K562 (cell line): ENCODE measurements around the gene SNRNP48. TPM values are rescaled to one million over a fixed set of nuclear protein-coding genes. Genes with fewer than 3 reads are reported as not detected.

ENCODE experiments used
- JUNB ChIP-seq: fragments of 450-650 bp; formaldehyde crosslinking; conservative IDR thresholded peaks from 2 replicates; pipeline ENCODE4 v1.4.0; 2020; ENCODE audit warnings: mild to moderate bottlenecking
- MYNN ChIP-seq, 2 experiments: sonication (generic); formaldehyde crosslinking in 1 of 2; IDR thresholded peaks; 2 replicates each; pipeline versions ENCODE4 v1.5.0 to v1.6.1; 2016 to 2020; ENCODE audit warnings: antibody characterized with exemption in 1 of 2, missing genetic modification reagents in 1 of 2
- NR2C2 ChIP-seq, 2 experiments: fragments of 200-800 bp in 1 of 2; sonication (Bioruptor generic) in 1 of 2; sonication (generic) in 1 of 2; formaldehyde crosslinking in 1 of 2; IDR thresholded peaks; 2 replicates each; pipeline versions ENCODE4 v1.6.1 to v1.8.0; 2016 to 2022; ENCODE audit warnings: mild to moderate bottlenecking in 1 of 2, missing compliant biosample characterization in 1 of 2, missing genetic modification characterization in 1 of 2, missing genetic modification reagents in 1 of 2
- PCBP2 ChIP-seq: fragments of 200-400 bp; formaldehyde crosslinking; IDR thresholded peaks from 2 replicates; pipeline ENCODE4 v1.6.1; 2018; ENCODE audit warnings: low read length, low read depth, mild to moderate bottlenecking, moderate library complexity; ENCODE audit not compliant: poor library complexity, severe bottlenecking
- SRSF7 ChIP-seq: fragments of 200-400 bp; formaldehyde crosslinking; optimal IDR thresholded peaks from 2 replicates; pipeline ENCODE3; 2017; ENCODE audit warnings: mild to moderate bottlenecking, low read depth, low read length
- ZNF239 ChIP-seq: fragments of 250-450 bp; sonication (Bioruptor Pico); IDR thresholded peaks from 2 replicates; pipeline ENCODE4 v1.4.0; 2020; ENCODE audit warnings: mild to moderate bottlenecking
- polyA plus RNA-seq, 8 experiments: library from polyadenylated mRNA; depleted of rRNA in 4 of 8; stranded (reverse) in 5 of 8; unstranded in 3 of 8; fragments of >200 nt; fragmentation: Nextera tagmentation in 2 of 8; fragmentation: Illumina TruSeq in 1 of 8; extraction: Ambion mirVana in 2 of 8; extraction: Trizol in 1 of 8; gene quantifications; 2 replicates each; pipeline versions ENCODE4 v1.2.1 to v1.2.3, GENCODE V29; 2011 to 2014; ENCODE audit warnings: inconsistent platforms in 1 of 8, missing spikeins in 1 of 8
- total RNA-seq, 7 experiments: library from RNA; depleted of rRNA in 6 of 7; stranded (reverse); fragments of >200 nt in 6 of 7; fragmentation: Illumina TruSeq in 2 of 7; extraction: Trizol in 2 of 7; gene quantifications; 2 replicates each; pipeline versions ENCODE4 v1.2.1 to v1.2.3, GENCODE V29; 2011 to 2021; ENCODE audit warnings: low replicate concordance in 1 of 7
- TF ChIP-seq, protein P1 (sequence below): fragments of 450-650 bp; IDR thresholded peaks from 2 replicates; pipeline ENCODE4 v1.6.1; 2016; ENCODE audit warnings: mild to moderate bottlenecking, moderate library complexity
- TF ChIP-seq, protein P2 (sequence below): fragments of 450-650 bp; IDR thresholded peaks from 2 replicates; pipeline ENCODE4 v1.6.1; 2016; ENCODE audit warnings: low read depth, mild to moderate bottlenecking, moderate library complexity
- TF ChIP-seq, protein P3 (sequence below): sonication (generic); IDR thresholded peaks from 2 replicates; pipeline ENCODE4 v1.6.1; 2016
- TF ChIP-seq, protein P4 (sequence below): fragments of 450-650 bp; IDR thresholded peaks from 2 replicates; pipeline ENCODE4 v1.7.1; 2018; ENCODE audit warnings: mild to moderate bottlenecking, low read depth; ENCODE audit not compliant: partially characterized antibody

SNRNP48 gene
- total and polyA plus RNA-seq, 9 of the 15 experiments (the other 6 are each of a cell fraction or from before 2014, with no cell fraction given) = 6.2 to 32.9 (median 18.6) TPM

DNA sequence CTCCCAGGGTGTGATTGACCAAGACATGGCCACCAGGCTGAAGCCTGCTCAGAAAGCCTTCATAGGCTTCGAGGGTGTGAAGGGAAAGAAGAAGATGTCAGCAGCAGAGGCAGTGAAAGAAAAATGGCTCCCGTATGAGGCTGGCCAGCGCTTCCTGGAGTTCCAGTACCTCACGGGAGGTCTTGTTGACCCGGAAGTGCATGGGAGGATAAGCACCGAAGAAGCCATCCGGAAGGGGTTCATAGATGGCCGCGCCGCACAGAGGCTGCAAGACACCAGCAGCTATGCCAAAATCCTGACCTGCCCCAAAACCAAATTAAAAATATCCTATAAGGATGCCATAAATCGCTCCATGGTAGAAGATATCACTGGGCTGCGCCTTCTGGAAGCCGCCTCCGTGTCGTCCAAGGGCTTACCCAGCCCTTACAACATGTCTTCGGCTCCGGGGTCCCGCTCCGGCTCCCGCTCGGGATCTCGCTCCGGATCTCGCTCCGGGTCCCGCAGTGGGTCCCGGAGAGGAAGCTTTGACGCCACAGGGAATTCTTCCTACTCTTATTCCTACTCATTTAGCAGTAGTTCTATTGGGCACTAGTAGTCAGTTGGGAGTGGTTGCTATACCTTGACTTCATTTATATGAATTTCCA is 4.6 kb upstream of the SNRNP48 start (continued):
- TF ChIP-seq, protein P1, sequence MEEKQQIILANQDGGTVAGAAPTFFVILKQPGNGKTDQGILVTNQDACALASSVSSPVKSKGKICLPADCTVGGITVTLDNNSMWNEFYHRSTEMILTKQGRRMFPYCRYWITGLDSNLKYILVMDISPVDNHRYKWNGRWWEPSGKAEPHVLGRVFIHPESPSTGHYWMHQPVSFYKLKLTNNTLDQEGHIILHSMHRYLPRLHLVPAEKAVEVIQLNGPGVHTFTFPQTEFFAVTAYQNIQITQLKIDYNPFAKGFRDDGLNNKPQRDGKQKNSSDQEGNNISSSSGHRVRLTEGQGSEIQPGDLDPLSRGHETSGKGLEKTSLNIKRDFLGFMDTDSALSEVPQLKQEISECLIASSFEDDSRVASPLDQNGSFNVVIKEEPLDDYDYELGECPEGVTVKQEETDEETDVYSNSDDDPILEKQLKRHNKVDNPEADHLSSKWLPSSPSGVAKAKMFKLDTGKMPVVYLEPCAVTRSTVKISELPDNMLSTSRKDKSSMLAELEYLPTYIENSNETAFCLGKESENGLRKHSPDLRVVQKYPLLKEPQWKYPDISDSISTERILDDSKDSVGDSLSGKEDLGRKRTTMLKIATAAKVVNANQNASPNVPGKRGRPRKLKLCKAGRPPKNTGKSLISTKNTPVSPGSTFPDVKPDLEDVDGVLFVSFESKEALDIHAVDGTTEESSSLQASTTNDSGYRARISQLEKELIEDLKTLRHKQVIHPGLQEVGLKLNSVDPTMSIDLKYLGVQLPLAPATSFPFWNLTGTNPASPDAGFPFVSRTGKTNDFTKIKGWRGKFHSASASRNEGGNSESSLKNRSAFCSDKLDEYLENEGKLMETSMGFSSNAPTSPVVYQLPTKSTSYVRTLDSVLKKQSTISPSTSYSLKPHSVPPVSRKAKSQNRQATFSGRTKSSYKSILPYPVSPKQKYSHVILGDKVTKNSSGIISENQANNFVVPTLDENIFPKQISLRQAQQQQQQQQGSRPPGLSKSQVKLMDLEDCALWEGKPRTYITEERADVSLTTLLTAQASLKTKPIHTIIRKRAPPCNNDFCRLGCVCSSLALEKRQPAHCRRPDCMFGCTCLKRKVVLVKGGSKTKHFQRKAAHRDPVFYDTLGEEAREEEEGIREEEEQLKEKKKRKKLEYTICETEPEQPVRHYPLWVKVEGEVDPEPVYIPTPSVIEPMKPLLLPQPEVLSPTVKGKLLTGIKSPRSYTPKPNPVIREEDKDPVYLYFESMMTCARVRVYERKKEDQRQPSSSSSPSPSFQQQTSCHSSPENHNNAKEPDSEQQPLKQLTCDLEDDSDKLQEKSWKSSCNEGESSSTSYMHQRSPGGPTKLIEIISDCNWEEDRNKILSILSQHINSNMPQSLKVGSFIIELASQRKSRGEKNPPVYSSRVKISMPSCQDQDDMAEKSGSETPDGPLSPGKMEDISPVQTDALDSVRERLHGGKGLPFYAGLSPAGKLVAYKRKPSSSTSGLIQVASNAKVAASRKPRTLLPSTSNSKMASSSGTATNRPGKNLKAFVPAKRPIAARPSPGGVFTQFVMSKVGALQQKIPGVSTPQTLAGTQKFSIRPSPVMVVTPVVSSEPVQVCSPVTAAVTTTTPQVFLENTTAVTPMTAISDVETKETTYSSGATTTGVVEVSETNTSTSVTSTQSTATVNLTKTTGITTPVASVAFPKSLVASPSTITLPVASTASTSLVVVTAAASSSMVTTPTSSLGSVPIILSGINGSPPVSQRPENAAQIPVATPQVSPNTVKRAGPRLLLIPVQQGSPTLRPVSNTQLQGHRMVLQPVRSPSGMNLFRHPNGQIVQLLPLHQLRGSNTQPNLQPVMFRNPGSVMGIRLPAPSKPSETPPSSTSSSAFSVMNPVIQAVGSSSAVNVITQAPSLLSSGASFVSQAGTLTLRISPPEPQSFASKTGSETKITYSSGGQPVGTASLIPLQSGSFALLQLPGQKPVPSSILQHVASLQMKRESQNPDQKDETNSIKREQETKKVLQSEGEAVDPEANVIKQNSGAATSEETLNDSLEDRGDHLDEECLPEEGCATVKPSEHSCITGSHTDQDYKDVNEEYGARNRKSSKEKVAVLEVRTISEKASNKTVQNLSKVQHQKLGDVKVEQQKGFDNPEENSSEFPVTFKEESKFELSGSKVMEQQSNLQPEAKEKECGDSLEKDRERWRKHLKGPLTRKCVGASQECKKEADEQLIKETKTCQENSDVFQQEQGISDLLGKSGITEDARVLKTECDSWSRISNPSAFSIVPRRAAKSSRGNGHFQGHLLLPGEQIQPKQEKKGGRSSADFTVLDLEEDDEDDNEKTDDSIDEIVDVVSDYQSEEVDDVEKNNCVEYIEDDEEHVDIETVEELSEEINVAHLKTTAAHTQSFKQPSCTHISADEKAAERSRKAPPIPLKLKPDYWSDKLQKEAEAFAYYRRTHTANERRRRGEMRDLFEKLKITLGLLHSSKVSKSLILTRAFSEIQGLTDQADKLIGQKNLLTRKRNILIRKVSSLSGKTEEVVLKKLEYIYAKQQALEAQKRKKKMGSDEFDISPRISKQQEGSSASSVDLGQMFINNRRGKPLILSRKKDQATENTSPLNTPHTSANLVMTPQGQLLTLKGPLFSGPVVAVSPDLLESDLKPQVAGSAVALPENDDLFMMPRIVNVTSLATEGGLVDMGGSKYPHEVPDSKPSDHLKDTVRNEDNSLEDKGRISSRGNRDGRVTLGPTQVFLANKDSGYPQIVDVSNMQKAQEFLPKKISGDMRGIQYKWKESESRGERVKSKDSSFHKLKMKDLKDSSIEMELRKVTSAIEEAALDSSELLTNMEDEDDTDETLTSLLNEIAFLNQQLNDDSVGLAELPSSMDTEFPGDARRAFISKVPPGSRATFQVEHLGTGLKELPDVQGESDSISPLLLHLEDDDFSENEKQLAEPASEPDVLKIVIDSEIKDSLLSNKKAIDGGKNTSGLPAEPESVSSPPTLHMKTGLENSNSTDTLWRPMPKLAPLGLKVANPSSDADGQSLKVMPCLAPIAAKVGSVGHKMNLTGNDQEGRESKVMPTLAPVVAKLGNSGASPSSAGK = peak; percentile 22; the same call in 1 of the 2 replicates
- TF ChIP-seq SRSF7 (no peak), NR2C2 (CRISPR knock-in tag; IDR thresholded peaks at IDR 0.05) (0 out of 2 replicates have a peak, but pooled peaks have one; percentile 45), NR2C2 (tag; IDR thresholded peaks at IDR 0.05) (no peak), JUNB (CRISPR knock-in tag) (no peak), PCBP2 (no peak), ZNF239 (CRISPR knock-in tag) (no peak), MYNN (IDR thresholded peaks at IDR 0.05) (no peak), MYNN (CRISPR knock-in tag; IDR thresholded peaks at IDR 0.05) (no peak)
- TF ChIP-seq, protein P2, sequence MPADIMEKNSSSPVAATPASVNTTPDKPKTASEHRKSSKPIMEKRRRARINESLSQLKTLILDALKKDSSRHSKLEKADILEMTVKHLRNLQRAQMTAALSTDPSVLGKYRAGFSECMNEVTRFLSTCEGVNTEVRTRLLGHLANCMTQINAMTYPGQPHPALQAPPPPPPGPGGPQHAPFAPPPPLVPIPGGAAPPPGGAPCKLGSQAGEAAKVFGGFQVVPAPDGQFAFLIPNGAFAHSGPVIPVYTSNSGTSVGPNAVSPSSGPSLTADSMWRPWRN = no peak
- TF ChIP-seq, protein P3, sequence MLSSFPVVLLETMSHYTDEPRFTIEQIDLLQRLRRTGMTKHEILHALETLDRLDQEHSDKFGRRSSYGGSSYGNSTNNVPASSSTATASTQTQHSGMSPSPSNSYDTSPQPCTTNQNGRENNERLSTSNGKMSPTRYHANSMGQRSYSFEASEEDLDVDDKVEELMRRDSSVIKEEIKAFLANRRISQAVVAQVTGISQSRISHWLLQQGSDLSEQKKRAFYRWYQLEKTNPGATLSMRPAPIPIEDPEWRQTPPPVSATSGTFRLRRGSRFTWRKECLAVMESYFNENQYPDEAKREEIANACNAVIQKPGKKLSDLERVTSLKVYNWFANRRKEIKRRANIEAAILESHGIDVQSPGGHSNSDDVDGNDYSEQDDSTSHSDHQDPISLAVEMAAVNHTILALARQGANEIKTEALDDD = no peak
- TF ChIP-seq, protein P4, sequence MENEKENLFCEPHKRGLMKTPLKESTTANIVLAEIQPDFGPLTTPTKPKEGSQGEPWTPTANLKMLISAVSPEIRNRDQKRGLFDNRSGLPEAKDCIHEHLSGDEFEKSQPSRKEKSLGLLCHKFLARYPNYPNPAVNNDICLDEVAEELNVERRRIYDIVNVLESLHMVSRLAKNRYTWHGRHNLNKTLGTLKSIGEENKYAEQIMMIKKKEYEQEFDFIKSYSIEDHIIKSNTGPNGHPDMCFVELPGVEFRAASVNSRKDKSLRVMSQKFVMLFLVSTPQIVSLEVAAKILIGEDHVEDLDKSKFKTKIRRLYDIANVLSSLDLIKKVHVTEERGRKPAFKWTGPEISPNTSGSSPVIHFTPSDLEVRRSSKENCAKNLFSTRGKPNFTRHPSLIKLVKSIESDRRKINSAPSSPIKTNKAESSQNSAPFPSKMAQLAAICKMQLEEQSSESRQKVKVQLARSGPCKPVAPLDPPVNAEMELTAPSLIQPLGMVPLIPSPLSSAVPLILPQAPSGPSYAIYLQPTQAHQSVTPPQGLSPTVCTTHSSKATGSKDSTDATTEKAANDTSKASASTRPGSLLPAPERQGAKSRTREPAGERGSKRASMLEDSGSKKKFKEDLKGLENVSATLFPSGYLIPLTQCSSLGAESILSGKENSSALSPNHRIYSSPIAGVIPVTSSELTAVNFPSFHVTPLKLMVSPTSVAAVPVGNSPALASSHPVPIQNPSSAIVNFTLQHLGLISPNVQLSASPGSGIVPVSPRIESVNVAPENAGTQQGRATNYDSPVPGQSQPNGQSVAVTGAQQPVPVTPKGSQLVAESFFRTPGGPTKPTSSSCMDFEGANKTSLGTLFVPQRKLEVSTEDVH = no peak
